ENCODE measurements around the gene GBE1. TPM values are rescaled to one million over a fixed set of nuclear protein-coding genes. Genes with fewer than 3 reads are reported as not detected.
A peak's percentile ranks its signal among the peaks of the same experiment; 100 is the strongest.

Gene GBE1
- total RNA-seq (10 to 100 TPM in 3 of 6 donors, 1 to 10 TPM in 3; 8.5 to 14.1 (median 10.8) TPM), polyA plus RNA-seq (1 to 10 TPM; 3.7 to 7.7 TPM)

GRCh38 chr3:81760924-81761903, at the start of gene GBE1:
Gene GBE1, minus strand, starts transcription at chr3:81761645. Its CDS starts 128 bp downstream, at chr3:81761517.
- Histone ChIP-seq H3K27me3 (no peaks in the 10 kb centered on the region), H3K4me3 (peak within 1 kb of the TSS; percentile 49 to 71 (median 64)), H3K36me3 (no peaks in the 10 kb centered on the region), H3K27ac (peak within 1 kb of the TSS; percentile 98 to 100 (median 99)), H3K9me3 (no peaks in the 10 kb centered on the region), H3K4me1 (peaks cover 8 to 19% (median 11%) of the 10 kb centered on the region in 3 donors)
- DNase-seq (peak; percentile 90 to 95 (median 93)), ATAC-seq (peak; percentile 89 to 95 (median 92)), FAIRE-seq (no peak)
- WGBS, 2 donors: 0% methylated on average over 84 to 88 of the region's 88 CpGs
- peak in 1 of 4 donors; percentile 11 for TF ChIP-seq CTCF (IDR thresholded peaks at IDR 0.05)
- intact Hi-C loops (cut with DNase I): loop anchor here in 1 of 3 donors (10.0 kb wide), 1 partner anchor 74 kb away; no protein-coding TSS in a partner anchor

GRCh38 chr3:81808900-81809299, 47.5 kb upstream of the GBE1 start:
- no peaks in the 10 kb centered on the region for H3K9me3 ChIP-seq
- DNase-seq (no peak), ATAC-seq (no peak), FAIRE-seq (no peak)
- 55 to 60% methylated on average over 2 of the region's 2 CpGs for WGBS, 2 donors
- H3K4me1 ChIP-seq: no peaks in the 10 kb centered on the region
- intact Hi-C loops (cut with DNase I): no loop called here
- H3K36me3 ChIP-seq: no peaks in the 10 kb centered on the region
- no peak overlapping the region for H3K27ac ChIP-seq
- H3K27me3 ChIP-seq: no peaks in the 10 kb centered on the region
- TF ChIP-seq CTCF (IDR thresholded peaks at IDR 0.05): no peak
- H3K4me3 ChIP-seq: no peak overlapping the region

GRCh38 chr3:81799403-81799802, 38.0 kb upstream of the GBE1 start:
- H3K27ac ChIP-seq: no peak overlapping the region
- FAIRE-seq (no peak), DNase-seq (no peak)

GRCh38 chr3:81793410-81793809, 32.0 kb upstream of the GBE1 start:
- intact Hi-C loops (cut with DNase I): no loop called here
- ATAC-seq: no peak
- Histone ChIP-seq H3K27ac (no peak overlapping the region), H3K4me3 (no peak overlapping the region), H3K4me1 (no peaks in the 10 kb centered on the region), H3K36me3 (no peaks in the 10 kb centered on the region), H3K9me3 (no peaks in the 10 kb centered on the region), H3K27me3 (no peaks in the 10 kb centered on the region)
- no peak for TF ChIP-seq CTCF (IDR thresholded peaks at IDR 0.05)
- DNase-seq: no peak
- no peak for FAIRE-seq

More at GRCh38 chr3:81799403-81799802, 38.0 kb upstream of the GBE1 start:
- WGBS, 2 donors: 32 to 36% methylated on average over 4 of the region's 4 CpGs
- H3K9me3 ChIP-seq: no peaks in the 10 kb centered on the region
- ATAC-seq: no peak
- no peak overlapping the region for H3K4me3 ChIP-seq
- TF ChIP-seq CTCF (IDR thresholded peaks at IDR 0.05): no peak
- no peaks in the 10 kb centered on the region for H3K36me3 ChIP-seq
- H3K4me1 ChIP-seq: no peaks in the 10 kb centered on the region
- intact Hi-C loops (cut with DNase I): no loop called here
- no peaks in the 10 kb centered on the region for H3K27me3 ChIP-seq

- ATAC-seq (no peak), DNase-seq (no peak)
- TF ChIP-seq CTCF (IDR thresholded peaks at IDR 0.05): no peak
Measured at GRCh38 chr3:81790117-81790516, 28.7 kb upstream of the GBE1 start.

More at GRCh38 chr3:81790117-81790516, 28.7 kb upstream of the GBE1 start:
- no peaks in the 10 kb centered on the region for H3K36me3 ChIP-seq
- no peak overlapping the region for H3K4me3 ChIP-seq
- H3K9me3 ChIP-seq: no peaks in the 10 kb centered on the region
- intact Hi-C loops (cut with DNase I): no loop called here
- H3K27ac ChIP-seq: no peak overlapping the region
- WGBS, 2 donors: 69 to 79% methylated on average over 3 of the region's 3 CpGs
- no peaks in the 10 kb centered on the region for H3K27me3 ChIP-seq
- no peaks in the 10 kb centered on the region for H3K4me1 ChIP-seq
- no peak for FAIRE-seq
